NCI-H1092 treated with DMSO at 0.1 percent for 48 hours (cell line): ENCODE measurements around the gene DNAH14.

ENCODE experiments used
- DNase-seq: peaks from one replicate; lab custom pipeline; 2025; lab: John Stamatoyannopoulos, UW

DNAH14 gene

GRCh38 chr1:225428881-225429455, 499.5 kb downstream of the DNAH14 start:
- no peak for DNase-seq

DNA sequence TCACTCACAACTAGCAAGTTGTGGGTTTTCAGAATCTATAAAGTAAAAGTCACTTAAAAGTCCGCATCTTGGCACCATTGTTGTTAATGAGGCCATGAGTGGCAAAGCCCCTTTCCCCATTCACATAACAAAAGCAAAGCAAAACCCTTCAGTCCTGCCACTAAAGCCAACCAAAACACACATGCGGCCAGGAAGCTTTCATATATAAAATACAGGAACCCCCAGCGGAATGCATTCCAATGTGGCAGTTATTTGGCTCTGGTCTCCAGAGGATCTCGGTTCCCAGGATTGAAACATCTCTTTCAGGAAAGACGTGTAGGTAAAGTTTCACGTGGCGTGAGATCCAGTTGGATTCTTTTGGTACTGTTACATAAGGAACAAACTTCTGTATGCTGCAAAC, 500.8 kb downstream of the DNAH14 start:
- no peak for DNase-seq

- DNase-seq, result no peak
These were observed 501.8 kb downstream of the DNAH14 start for GRCh38 chr1:225431081-225431863.

DNA sequence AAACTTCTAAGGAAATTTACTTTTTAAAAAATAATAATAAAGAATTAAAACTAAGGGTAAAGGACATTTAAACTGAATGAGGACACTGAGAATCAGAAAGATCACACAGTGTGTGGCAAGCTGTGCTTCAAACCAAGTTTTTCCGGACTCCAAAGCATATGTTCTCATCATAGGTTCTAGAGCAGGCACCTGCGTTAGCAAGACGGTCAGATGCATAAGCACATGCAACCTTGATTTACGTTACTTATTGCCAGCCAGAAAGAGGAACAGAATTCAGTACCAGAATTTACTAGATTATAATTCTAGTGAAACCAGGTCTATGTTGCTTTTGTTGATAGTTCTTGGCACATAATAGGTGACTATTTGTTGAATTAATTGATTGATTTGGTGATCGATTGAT, 504.6 kb downstream of the DNAH14 start:
- no peak for DNase-seq

DNA sequence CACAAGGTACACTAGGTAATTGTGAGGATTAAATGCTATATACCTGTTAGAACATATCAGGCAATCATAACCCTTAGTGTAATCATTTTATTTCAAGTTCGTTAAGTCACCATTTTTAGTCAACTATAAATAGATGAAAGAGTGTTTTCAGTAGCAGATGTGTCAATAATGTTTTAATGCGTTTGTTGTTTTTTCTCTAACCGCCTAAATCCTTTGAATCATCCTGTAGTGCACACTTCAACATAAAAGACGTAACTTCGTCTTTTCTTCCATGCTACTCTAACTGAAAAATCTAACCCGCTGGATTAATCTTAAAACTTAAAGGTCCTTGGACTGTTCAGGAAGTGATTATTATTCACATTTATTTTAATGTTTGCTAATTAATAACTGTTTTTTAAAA, 505.6 kb downstream of the DNAH14 start:
- no peak for DNase-seq

- DNase-seq, result no peak
These were observed 506.0 kb downstream of the DNAH14 start for GRCh38 chr1:225435487-225435886.

DNA sequence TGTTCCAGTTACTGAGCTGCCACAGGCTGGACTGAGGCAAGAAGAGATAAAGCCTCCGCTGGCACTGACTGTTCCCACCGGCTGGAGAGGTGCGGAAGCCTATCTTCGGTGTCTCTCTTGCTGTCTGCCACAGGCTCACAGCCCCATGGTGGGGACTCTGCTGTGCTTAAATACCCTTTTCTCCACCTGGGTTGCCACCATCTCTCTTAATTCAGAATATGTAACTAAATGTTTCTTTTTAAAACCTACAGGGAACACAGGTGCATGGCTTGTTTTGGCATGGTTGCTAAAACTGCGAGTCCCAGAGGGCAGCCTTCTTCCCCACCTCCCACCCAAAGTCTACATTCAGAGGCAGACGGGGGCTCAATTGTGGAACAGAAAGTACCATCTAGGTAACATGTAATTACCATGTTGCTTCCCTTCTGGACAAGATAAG, 506.5 kb downstream of the DNAH14 start:
- no peak for DNase-seq

DNA sequence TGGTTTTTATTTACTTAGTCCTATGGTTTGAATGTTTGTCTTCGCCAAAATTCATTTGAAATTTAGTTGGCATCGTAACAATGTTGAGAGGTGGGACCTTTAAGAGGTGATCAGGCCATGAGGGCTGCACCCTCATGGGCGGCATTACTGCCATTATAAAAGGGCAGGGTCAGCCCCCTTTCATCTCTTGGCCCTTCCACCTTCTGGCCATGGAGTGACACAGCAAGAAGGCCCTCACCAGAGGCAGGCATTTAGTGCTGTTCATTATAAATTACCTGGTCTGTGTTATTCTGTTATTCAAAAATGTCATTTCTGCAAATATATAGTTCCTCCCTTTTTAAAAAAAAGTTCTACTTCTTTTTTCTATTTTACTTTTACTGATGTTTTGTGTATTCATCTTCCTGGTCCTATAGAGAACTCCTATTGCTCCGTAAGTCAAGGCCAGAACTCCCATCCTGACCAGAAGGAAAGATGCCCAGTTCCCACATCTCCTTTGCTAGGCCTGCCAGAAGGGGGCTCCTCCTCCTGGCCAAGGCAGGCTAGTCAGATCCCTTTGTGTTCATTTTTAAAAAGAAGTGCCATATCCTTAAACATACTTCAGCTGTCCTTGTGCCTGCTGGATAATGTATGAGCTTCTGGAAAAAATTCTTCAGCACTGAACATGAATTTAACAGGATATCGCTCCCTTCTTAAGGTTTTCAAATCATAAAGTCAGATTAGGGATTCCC, 508.4 kb downstream of the DNAH14 start:
- peak; percentile 34 for DNase-seq

GRCh38 chr1:225440380-225441221, 511.1 kb downstream of the DNAH14 start:
- DNase-seq, result no peak

DNA sequence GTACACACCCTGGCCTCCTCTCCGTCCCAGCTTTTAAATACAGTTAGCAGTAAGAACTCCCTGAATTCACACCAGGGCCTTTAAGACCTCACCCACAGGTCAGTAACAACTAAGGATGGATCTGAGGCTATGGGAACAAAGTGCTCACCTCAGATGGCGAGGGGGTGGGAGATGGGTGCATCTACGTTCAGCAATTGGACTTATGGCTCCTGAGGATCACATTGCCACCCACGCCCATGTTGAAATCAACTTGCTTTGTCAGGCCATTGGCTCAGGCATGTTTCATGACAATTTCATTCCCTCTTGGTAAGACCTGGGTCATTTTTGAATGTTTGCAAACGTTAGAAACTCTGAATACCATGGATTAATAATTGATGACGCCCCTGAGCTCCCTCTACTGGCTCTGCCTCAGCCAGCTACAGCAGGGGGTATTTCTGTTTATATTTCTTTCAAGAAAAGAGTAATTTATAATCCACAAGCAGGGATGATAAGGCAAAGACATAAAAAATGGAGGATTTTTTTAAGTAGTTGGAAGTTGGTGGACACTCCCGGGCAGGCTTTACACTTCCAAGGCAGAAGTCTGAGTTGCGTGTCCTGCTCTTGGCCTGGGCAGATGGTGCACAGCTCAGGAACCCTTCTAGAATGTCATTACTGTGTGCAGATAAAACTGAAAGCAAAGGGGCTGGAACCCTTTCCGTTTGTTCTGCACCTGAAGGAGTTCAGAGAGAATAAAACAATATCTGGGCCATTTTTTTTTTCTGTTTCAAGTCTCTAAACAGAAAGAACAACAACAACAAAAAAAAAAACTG, 512.0 kb downstream of the DNAH14 start:
- peak; percentile 51 for DNase-seq

DNA sequence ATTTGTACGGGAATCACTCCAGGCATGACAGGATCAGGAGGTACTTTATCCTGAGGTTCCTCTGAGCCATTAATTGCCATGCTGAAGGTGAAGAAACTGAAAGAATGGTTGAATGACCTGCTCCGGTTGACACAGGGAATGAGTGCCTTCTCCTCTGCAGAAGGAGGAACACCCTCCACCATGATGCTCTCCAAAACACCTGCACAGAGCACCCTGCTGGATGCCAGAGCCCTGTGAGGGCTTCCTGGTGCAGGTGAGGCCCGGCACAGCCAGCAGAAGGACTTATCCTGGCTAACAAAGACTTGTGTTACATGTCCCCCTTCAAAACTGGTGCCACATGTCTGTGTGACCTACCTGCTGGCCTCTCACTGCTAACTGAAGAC, 512.6 kb downstream of the DNAH14 start:
- no peak for DNase-seq

- DNase-seq, result no peak
These were observed 516.4 kb downstream of the DNAH14 start for GRCh38 chr1:225445639-225446594.

DNA sequence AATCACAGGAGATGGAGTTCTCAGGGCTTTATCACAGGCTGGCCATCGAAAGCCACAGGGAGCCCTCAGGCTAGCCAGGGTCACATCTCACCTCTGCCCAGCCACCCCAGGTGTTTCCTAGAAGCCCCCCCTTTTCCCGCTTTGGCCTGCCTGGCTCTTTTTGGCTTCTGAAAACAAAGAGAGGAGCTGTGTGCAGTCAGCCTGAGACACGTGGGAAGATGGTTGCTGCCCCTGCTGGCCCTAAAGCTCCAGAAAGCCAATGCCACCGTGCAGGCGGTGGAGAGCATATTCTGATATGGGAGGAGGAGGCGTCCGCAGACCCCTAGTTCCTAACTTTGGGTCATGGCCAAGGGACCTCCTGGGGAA, 517.1 kb downstream of the DNAH14 start:
- no peak for DNase-seq

DNA sequence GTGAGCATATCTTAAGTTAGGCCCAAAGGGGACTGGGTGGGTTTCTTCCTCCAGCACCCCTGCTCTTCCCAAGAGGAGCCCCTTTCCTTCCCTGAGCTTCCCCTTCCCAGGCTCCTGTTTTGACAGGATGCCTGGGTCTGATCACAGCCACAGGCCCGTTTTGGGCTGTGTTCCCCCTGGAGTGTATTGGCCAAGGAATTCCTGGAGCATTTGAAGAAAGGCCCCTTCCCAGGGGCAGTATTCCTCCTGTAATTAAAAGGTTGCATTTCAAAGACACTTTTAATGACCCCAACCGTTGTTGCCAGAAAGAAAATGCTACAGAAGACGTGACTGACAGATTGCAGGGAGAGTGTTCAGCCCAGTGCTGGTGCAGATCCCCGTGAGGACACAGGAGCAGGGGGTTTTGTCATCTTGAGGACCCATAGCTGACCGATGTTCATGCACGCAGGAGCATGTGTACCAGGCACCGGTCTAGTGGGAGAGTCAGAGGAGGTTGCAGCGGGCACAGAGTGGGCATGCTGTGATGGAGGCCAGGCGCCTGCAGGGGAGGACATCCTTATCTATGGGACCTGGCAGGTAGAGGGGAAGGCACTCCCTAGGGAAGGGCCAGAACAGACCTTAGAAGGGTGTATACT, 517.6 kb downstream of the DNAH14 start:
- DNase-seq, result no peak

DNA sequence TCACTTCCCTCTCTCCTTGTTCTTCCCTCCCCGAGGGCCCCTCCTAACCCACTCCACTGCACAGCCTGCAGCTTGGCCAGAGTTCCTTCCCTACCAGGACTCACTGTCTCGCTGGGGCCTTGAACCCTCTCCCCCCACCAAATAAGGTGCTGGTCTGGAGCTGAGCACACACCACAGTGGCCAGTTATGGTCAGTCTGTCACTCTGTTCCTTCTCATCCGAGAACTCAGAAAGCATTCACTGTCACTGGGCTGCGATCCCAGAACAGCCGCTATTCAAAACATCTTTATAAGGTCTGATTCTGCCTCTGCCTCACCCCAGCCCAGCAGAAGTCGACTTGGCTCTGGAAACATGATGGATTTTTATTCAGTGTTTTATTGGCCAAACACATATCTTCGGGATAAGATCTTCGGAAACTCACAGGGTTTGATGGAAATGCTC, 518.2 kb downstream of the DNAH14 start:
- peak; percentile 40 for DNase-seq

DNA sequence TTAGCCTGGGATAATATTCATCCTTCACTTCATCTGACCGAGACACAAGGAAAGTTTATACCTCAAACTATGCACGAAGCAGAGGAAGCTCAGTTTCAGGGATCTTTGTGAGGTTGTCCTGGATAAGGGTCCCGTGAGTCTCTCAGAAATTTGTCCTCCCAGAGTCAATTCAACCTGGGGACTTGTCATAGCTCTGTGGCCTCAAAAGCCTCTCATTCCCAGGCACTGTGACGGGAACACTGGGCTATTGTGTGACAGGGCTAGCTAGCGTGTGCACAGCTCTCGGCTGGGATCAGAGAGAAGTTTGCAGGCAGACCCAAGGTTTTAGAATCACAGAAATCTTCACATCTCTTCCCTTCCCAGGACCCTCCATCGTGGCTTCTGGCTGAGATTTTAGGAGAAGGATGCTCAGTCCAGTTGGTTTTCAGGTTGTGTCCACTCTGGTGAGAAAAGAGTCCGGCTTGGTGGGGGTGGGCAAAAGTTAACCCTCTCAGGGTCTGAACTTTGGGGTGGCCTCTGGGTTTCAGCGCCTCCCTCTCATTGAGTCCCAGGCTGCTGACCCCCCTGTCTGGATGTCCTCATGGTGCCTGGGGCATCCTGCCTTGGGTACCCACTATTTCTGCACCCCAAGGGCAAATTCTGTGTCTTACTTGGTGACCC, 518.8 kb downstream of the DNAH14 start:
- DNase-seq, result no peak
